Neural progenitor cell (in vitro differentiated cells): Measurements from ENCODE around the gene HDAC7. TPM values are rescaled to one million over a fixed set of nuclear protein-coding genes. Genes with fewer than 3 reads are reported as not detected.

ENCODE experiments used
- DNase-seq: peaks from one replicate; pipeline ENCODE4 v3.0.0-alpha.2; 2016; ENCODE audit warnings: low spot score
- H2AFZ ChIP-seq: fragments of 200-600 bp; sonication (generic); replicated peaks from 2 replicates; pipeline ENCODE4 v1.6.1; 2016; ENCODE audit warnings: antibody characterized with exemption
- H3F3A ChIP-seq: fragments of 200-600 bp; sonication (generic); 2 replicates; pipeline ENCODE4 v1.6.1; 2016; ENCODE audit warnings: antibody characterized with exemption, low read depth
- H3K27ac ChIP-seq: fragments of 200-600 bp; sonication (generic); 2 replicates; pipeline ENCODE4 v1.5.1; 2016; ENCODE audit warnings: mild to moderate bottlenecking
- H3K27me3 ChIP-seq: fragments of 200-600 bp; sonication (generic); 2 replicates; pipeline ENCODE4 v1.6.1; 2016; ENCODE audit warnings: mild to moderate bottlenecking, moderate library complexity
- H3K36me3 ChIP-seq: fragments of 200-600 bp; sonication (generic); 2 replicates; pipeline ENCODE4 v1.5.1; 2016
- H3K4me1 ChIP-seq: fragments of 200-600 bp; sonication (generic); 2 replicates; pipeline ENCODE4 v1.6.1; 2016; ENCODE audit warnings: mixed run types
- H3K4me2 ChIP-seq: fragments of 200-600 bp; sonication (generic); 2 replicates; pipeline ENCODE4 v1.6.1; 2016
- H3K4me3 ChIP-seq: fragments of 200-600 bp; sonication (generic); 2 replicates; pipeline ENCODE4 v1.5.1; 2016
- H3K79me2 ChIP-seq: fragments of 200-600 bp; sonication (generic); 2 replicates; pipeline ENCODE4 v1.6.1; 2016; ENCODE audit warnings: low read depth
- H3K9ac ChIP-seq: fragments of 200-600 bp; sonication (generic); 2 replicates; pipeline ENCODE4 v1.6.1; 2016
- H3K9me3 ChIP-seq: fragments of 200-600 bp; sonication (generic); 2 replicates; pipeline ENCODE4 v1.5.1; 2016; ENCODE audit warnings: low read depth
- H4K20me1 ChIP-seq: fragments of 200-600 bp; sonication (generic); 2 replicates; pipeline ENCODE4 v1.6.1; 2016; ENCODE audit warnings: low read depth
- H3K27ac Mint-ChIP-seq: 3 replicates; pipeline ENCODE4 v1.8.0; 2021; ENCODE audit warnings: mixed read lengths
- H3K27me3 Mint-ChIP-seq: 2 replicates; pipeline ENCODE4 v1.8.0; 2022; ENCODE audit warnings: low read depth, mild to moderate bottlenecking, inconsistent platforms, moderate library complexity, mixed read lengths; ENCODE audit not compliant: insufficient read depth
- H3K36me3 Mint-ChIP-seq: 3 replicates; pipeline ENCODE4 v1.8.0; 2021; ENCODE audit warnings: mixed read lengths
- H3K4me1 Mint-ChIP-seq: 3 replicates; pipeline ENCODE4 v1.8.0; 2021; ENCODE audit warnings: mixed read lengths
- H3K4me3 Mint-ChIP-seq: 3 replicates; pipeline ENCODE4 v1.8.0; 2021; ENCODE audit warnings: mild to moderate bottlenecking, moderate library complexity, mixed read lengths
- H3K9me3 Mint-ChIP-seq: 3 replicates; pipeline ENCODE4 v1.8.0; 2020; ENCODE audit warnings: mixed read lengths
- EZH2 ChIP-seq: fragments of 200-600 bp; sonication (generic); IDR thresholded peaks from 2 replicates; pipeline ENCODE4 v1.6.1; 2017; ENCODE audit warnings: antibody characterized with exemption, mild to moderate bottlenecking, moderate library complexity
- EZH2phosphoT487 ChIP-seq: fragments of 200-600 bp; sonication (generic); IDR thresholded peaks from 2 replicates; pipeline ENCODE4 v1.6.1; 2017; ENCODE audit warnings: antibody characterized with exemption
- total RNA-seq: library from RNA; depleted of rRNA; stranded (reverse); fragments of >200 nt; gene quantifications from 2 replicates; pipeline ENCODE4 v1.2.3, GENCODE V29; 2015; ENCODE audit warnings: low replicate concordance
- TF ChIP-seq, protein P1 (sequence below): fragments of 200-600 bp; sonication (generic); IDR thresholded peaks from 2 replicates; pipeline ENCODE4 v1.5.1; 2017; ENCODE audit warnings: antibody characterized with exemption, mild to moderate bottlenecking

HDAC7 gene
- total RNA-seq, 1 donor from 2014 or later, result 7.2 TPM

- Mint-ChIP-seq H3K4me1 (peaks cover 26% of the 10 kb centered on the region), H3K9me3 (no peaks in the 10 kb centered on the region), H3K27ac (no peak overlapping the region), H3K4me3 (no peak overlapping the region), H3K27me3 (peaks cover 6% of the 10 kb centered on the region), H3K36me3 (no peaks in the 10 kb centered on the region)
- peak; percentile 42 for DNase-seq
- no peak overlapping the region for H3K27ac ChIP-seq
- H4K20me1 ChIP-seq, result no peaks in the 10 kb centered on the region
- no peak overlapping the region for H3K4me3 ChIP-seq
- peaks cover 5% of the 10 kb centered on the region for H3F3A ChIP-seq
- no peaks in the 10 kb centered on the region for H3K36me3 ChIP-seq
- peaks cover 22% of the 10 kb centered on the region for H3K4me1 ChIP-seq
- no peak for TF ChIP-seq EZH2phosphoT487
- TF ChIP-seq, protein P1, sequence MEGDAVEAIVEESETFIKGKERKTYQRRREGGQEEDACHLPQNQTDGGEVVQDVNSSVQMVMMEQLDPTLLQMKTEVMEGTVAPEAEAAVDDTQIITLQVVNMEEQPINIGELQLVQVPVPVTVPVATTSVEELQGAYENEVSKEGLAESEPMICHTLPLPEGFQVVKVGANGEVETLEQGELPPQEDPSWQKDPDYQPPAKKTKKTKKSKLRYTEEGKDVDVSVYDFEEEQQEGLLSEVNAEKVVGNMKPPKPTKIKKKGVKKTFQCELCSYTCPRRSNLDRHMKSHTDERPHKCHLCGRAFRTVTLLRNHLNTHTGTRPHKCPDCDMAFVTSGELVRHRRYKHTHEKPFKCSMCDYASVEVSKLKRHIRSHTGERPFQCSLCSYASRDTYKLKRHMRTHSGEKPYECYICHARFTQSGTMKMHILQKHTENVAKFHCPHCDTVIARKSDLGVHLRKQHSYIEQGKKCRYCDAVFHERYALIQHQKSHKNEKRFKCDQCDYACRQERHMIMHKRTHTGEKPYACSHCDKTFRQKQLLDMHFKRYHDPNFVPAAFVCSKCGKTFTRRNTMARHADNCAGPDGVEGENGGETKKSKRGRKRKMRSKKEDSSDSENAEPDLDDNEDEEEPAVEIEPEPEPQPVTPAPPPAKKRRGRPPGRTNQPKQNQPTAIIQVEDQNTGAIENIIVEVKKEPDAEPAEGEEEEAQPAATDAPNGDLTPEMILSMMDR, result peak; percentile 52
- H3K4me2 ChIP-seq, result no peak overlapping the region
- no peaks in the 10 kb centered on the region for H3K9me3 ChIP-seq
- H3K27me3 ChIP-seq, result no peaks in the 10 kb centered on the region
- no peak overlapping the region for H3K9ac ChIP-seq
- H3K79me2 ChIP-seq, result no peaks in the 10 kb centered on the region
- H2AFZ ChIP-seq, result no peak overlapping the region
These were observed 75.6 kb downstream of the HDAC7 start for GRCh38 chr12:47744005-47744651.

DNA sequence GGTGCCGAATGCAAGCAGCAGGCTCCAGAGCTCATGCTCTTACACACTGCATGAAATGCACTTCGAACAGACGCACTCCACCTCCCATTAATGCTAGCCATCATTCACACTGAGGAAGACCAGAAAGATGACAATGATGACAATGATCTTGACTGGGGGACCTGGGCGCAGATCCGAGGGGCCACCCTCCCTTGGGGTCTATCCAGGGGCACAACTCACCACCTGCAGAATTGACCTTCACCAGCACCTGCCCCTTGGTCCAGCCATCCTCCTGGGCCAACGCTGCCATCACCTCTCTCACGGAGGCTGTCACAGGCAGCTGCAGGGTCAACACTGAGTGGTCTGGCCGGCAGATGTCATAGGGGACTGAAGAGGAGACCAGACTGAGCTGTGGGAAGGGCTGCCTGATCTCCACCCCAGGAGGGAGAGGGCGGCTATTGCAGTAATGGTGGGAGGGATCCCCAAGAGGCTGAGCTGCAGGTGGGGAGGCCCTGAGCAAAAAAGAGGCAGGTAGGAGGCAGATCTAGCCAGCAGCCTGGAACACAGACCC is 76.3 kb downstream of the HDAC7 start:
- Histone ChIP-seq H3K9me3 (no peaks in the 10 kb centered on the region), H3K79me2 (no peaks in the 10 kb centered on the region), H3K27me3 (no peaks in the 10 kb centered on the region), H3K9ac (no peak overlapping the region), H3K4me1 (peaks cover 22% of the 10 kb centered on the region), H2AFZ (no peak overlapping the region), H3F3A (peaks cover 5% of the 10 kb centered on the region), H3K4me3 (no peak overlapping the region), H4K20me1 (no peaks in the 10 kb centered on the region), H3K27ac (no peak overlapping the region), H3K36me3 (no peaks in the 10 kb centered on the region), H3K4me2 (no peak overlapping the region)
- Mint-ChIP-seq H3K36me3 (no peaks in the 10 kb centered on the region), H3K27ac (no peak overlapping the region), H3K4me3 (peak overlapping the region; percentile 11), H3K9me3 (no peaks in the 10 kb centered on the region), H3K4me1 (peaks cover 26% of the 10 kb centered on the region), H3K27me3 (peaks cover 4% of the 10 kb centered on the region)
- DNase-seq, result no peak
- no peak for TF ChIP-seq EZH2
- no peak for TF ChIP-seq EZH2phosphoT487
- TF ChIP-seq, protein P1, result no peak

DNA sequence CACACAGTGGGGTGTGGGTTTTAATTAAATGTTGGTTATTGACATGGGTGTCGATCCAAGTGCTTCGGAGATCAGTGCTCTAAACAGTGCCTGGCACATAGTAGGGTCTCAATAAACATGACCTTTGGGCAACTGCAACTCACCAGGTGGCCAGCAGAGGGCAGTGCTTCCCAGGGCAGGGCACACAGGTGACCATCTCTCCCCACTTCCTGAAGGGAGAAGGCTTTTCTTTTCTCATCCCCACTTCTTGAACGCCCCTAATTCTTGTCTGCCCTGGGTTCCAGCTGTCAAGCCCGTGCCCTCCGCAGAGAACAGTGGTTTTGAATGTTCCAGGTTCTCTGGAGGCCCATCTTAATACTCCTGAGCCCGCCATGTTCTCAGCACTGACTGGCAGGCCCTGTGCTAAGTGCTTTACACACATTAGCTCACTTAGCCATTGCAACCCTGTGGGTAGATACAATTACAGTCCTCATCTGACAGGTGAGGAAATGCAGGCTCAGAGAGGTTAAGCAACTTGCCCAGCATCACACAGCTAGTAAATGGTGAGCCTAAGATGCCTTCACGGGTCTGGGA is 77.4 kb downstream of the HDAC7 start:
- Histone ChIP-seq H3K4me2 (no peak overlapping the region), H3K27ac (no peak overlapping the region), H3F3A (peaks cover 5% of the 10 kb centered on the region), H3K9ac (no peak overlapping the region), H3K4me3 (no peak overlapping the region), H3K4me1 (peaks cover 22% of the 10 kb centered on the region), H3K79me2 (no peaks in the 10 kb centered on the region), H3K27me3 (no peaks in the 10 kb centered on the region), H4K20me1 (no peaks in the 10 kb centered on the region), H3K36me3 (no peaks in the 10 kb centered on the region), H3K9me3 (no peaks in the 10 kb centered on the region), H2AFZ (no peak overlapping the region)
- H3K27me3 Mint-ChIP-seq, result peaks cover 4% of the 10 kb centered on the region
- H3K4me3 Mint-ChIP-seq, result no peak overlapping the region
- no peaks in the 10 kb centered on the region for H3K9me3 Mint-ChIP-seq
- no peak overlapping the region for H3K27ac Mint-ChIP-seq
- TF ChIP-seq EZH2phosphoT487 (no peak), EZH2 (no peak)
- TF ChIP-seq, protein P1, result peak; percentile 88
- peak; percentile 36 for DNase-seq
- no peaks in the 10 kb centered on the region for H3K36me3 Mint-ChIP-seq
- peaks cover 29% of the 10 kb centered on the region for H3K4me1 Mint-ChIP-seq
